Fibroblast of skin of left biceps (primary cell): ENCODE measurements around the gene SNCB.
A peak's percentile ranks its signal among the peaks of the same experiment; 100 is the strongest.

Source experiments
- DNase-seq, 2 experiments: peaks; one replicate each; pipeline ENCODE4 v3.0.0-alpha.2; 2013; ENCODE audit warnings: low read depth in 2 of 2

Gene SNCB

DNA sequence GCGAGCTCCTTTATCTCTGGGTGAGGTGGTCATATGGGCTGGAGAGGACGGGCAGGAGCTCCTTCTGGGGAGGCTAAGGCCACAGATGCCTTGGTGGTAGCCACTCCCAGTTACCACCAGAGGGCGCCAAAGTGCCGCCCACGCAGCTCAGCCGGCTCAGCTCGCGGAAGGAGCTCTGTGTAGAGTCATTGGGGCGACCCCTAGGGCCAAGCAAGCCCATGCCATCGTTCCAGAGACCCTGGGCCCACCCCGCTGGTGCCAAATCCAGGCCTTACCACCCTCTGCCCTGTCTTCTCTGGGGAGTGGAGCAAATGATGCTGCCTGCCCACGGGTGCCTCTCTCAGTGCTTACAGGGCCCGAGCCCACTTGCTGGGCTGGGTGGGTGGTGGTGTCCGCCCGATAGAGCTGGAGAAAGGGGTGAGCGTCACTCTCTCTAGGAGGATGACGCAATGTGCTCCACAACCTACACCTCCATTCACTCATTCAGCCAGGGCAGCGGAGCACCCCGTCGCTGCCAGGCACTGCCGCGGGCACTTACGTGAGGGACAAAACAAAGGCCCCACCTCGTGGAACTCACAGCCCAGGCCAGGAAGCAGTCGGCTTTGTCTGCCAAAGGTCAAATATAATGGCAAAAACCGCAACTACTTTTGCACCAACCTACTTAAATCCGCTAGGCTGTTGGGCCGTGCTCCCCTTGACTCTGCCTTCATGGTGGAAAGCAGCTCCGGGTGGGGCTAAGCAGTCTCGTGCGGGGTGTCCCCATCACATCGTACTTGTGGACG lies 30.7 kb upstream of the SNCB start:
- peak in 1 of 2 experiments; percentile 13 for DNase-seq

- no peak for DNase-seq
Observed at GRCh38 chr5:176660530-176660859, 30.2 kb upstream of the SNCB start.

DNA sequence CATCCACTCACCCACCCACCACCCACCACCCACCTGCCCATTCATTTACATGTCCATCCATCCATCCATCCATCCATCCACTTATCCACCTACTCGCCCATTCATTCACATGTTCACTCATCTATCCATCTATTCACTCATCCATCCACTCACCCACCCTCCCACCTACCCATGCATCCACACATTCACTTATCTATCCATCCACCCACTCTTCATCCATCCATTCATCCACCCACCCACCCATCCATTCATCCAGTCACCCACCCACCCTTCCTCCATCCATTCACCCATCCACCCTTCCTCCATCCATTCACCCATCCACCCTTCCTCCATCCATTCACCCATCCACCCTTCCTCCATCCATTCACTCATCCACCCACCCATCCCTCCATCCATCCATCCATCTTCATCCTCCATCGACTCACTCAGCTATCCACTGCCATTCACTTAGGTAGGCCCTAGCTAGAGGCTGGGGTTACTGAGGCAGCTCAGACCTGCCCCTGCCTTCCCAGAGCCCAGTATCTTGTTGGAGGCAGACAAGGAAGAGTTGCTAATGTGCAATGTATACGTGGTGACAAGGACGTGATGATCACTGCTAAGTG lies 29.6 kb upstream of the SNCB start:
- no peak for DNase-seq

DNA sequence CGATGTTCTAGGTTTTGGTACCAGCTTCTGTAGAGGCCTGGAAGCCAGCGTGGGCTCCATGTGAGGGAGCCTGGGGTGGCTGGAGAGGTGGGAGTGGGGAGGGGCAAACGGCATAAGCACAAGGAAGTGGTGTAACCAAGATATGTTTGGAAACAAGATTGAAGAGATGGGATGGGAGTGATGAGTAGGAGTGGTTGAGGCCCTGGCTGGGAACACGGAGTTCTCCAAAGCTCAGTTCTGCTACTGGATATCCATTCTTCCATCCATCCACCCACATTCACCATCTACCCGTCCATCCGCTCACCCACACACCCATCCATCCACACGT lies 29.1 kb upstream of the SNCB start:
- DNase-seq, result no peak

DNA sequence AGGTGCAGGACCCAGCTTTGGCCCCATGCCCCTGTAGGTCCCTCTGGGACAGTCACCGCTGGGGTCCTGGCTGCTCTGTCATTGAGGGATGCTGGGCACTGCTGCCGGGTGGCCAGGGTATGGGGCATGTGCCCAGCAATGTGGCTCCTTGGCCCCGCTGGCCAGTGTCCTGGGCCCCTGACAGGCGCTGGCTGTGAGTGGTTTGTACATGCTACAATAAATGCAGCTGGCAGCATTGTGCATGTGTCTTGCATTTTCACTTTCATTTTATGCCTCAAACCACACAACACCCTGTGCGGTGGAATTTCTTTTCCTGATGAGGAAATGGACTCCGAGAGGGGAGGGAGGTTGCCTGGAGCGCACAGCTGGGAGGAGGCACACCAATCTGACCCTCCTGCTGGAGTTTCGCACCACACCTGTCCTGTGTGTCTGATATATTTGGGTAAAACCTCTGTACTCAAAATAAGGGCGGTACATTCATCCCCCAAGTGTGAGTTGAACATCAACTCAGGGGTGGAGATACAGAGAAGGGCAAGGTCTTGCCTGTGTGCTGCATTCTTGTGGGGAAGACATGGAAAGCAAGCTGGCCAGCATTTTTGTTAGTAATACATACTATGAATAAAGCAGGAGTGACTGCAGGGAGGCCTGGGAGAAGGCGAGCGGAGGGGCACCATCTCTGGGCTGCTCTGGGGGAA lies 28.6 kb upstream of the SNCB start:
- DNase-seq, result no peak

GRCh38 chr5:176658007-176658599 lies 27.8 kb upstream of the SNCB start:
- DNase-seq, result no peak

GRCh38 chr5:176656467-176656990 lies 26.2 kb upstream of the SNCB start:
- no peak for DNase-seq

- DNase-seq, result no peak
Observed at GRCh38 chr5:176654856-176655255, 24.5 kb upstream of the SNCB start.

DNA sequence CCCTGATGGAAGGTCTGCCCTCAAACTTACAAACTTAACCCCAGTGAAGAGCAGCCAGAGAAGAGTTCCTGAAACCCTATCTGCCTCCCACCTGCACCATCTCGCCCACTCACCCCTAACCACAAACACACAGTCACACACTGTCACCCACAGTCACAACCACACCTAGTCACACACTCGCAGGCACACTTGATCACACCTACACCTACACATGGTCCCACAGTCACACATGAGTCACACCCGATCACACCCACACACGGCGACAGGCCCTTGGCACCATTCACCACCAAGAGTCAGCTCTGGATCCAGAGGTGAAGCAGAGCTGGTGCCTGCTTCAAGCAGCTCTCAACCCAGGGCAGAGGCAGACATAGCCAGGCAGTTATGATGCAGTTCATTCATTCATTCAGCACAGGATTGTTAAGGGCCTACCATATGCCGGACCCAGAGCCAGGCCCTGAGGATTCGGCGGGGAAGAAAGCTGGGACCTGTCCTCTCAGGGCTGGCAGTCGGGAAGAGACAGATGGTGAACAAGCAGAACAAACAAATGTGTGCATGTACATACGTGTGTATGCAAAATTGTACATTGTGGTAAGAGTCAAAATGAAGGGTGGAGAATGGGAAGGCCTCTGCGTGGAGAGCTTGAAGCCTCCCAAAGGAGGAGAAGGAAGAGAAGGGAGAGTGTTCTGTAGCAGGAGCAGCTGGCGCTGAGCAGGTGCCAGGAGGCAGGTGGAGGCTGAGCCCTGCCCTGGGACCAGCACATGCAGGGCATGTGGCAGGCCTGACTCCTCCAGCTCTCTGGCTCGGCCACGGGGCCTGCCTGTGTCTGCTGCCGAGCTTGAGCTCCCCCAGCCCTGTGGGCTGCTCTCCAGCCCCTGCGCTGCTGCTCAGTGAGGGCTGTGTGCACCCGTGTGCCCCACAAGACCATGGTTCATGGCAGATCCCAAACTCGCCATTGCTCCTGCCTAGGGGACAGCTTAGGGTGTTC lies 23.4 kb upstream of the SNCB start:
- no peak for DNase-seq

DNA sequence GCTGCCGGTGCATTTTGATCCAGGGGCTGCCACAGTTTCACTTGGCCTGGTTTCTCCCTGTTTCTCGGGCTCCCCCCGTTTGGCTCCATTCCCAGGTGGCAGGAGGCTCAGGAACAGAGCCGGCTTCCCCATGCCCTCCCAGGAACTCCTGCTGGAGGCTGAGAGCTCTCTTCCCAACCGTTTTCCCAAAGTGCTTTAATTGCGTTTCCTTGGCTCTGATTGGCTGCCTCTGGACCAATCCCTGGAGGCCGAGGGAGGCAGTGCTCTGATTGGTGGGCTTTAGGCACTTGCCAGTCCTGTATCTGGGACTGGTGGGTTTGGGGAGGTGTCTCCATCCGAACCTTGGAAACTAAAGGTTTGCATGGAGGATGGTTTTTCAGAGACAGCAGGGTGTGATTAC lies 21.8 kb upstream of the SNCB start:
- no peak for DNase-seq

- no peak for DNase-seq
Observed at GRCh38 chr5:176651472-176651980, 21.2 kb upstream of the SNCB start.

DNA sequence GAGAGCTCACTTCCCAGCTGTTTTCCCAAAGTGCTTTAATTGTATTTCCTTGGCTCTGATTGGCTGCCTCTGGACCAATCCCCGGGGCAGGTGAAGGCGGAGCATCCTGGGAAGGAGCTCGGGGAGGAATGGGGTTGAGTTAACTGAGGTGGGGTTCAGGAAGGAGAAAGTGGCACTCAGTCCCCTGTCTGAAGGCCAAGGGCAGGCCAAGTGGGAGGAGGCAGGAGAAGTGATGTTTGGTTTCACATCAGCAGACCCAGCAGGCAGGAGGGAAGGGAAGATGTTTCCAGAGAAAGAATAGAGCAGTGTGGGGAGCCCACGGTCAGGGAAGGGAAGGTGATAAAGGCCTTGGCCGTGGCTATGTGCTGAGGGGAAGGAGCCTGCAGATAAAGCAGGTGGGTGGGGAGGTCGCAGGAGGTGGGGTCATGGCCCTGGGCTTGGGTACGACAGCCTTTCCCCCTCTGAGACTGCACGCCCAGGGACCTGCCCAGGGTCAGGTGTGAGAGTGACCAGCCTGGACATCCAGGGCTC lies 20.1 kb upstream of the SNCB start:
- DNase-seq, result no peak

DNA sequence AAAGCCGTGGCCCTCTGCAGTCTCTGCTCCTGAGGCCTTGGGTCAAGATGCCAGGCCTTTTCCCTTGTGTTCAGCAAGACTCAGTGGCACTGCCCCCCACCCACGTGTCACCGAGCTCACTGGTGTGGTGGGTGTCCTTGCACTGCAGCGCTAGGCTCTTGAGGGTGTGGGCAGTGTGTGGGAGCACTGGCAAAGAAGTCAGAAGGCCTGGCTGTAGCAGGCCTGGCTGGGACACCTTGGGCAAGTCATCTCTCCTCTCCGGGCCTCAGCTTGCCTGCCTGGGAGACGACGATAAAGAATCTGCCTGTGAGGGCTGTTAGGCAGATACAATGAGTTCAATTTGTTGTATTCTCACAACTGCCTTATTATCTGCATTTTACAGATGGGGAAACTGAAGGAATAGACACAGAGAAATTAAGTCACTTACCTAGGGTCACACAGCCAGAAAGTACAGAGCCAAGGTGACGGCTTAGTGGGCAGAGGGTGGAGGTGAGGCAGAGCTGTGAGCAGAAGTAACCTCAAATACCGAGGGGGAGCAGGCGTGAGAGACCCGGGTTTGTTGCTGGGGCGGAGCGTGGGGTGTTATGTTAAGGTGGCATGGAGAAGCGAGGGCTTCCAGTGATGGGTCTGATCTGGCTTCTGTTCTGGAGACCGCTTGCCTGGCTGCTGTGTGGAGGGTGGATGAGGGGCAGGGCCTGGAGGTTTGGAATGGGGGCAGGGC lies 18.3 kb upstream of the SNCB start:
- no peak for DNase-seq

DNA sequence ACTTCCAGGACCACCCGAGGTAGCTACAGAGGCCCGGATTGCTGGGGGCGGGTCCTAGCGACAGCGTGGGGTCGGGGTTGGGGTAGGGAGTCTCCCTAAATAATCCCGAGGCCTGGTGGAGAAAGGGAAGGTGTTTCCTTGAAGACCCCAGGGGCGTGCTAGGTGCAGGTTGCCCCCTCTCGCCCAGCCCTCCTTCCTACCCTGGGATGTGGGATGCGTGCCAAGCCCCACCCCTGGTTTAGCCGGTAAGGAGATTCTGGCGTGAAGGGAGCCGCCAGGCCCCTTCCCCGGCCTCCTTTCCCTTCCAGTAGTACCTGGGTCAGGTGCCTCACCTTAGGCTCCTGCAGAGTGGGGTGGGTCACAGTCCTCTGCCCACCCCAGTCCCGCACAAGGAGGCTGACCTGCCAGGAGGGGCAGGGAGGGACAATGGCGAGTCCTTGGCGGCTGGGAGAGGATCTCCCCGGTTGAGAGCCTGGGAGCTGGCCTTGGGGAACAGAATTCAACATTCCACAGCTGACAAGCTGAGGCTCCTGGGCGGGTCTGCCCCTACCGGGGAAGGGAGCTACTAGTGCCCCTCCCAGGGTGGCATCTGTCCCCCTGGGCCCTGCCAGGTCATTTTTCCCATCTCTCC lies 17.6 kb upstream of the SNCB start:
- DNase-seq, result no peak

DNA sequence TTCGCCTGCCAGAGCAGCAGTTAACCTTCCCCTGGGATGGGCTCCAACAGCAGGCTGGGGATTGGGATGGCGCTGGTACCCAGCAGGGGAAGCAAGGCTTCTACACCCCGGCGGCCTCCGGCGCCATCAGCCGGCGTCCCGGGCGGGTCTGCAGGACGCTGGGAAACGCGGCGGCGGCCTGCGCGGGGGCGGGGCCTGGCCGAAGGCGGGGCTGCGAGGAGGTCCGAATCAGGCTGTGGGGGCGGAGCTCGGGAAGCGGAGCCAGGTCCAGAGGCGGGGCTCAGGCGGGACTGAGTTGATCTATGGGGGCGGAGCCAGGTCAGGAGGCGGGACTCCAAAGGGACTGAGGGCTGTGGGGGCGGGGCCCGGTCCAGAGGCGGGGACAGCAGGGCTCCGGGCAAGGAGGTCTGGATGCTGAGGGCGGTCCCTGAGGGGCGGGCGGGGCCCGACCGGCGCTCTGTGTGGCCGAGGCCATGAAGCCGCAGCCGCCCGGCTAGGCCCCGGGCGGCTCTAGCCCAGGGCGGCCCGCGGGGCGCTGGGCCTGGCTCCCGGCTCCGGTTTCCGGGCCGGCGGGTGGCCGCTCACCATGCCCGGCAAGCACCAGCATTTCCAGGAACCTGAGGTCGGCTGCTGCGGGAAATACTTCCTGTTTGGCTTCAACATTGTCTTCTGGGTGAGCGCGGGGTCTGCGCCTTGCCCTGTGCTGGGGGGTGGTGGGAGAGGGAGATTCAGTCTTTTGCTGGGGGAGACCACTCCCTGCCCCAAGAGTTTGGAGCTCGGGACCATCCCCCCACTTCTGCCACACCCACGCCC lies 16.9 kb upstream of the SNCB start, which contains the start of gene TSPAN17:
Gene TSPAN17 (plus strand): TSS at position 455 of the 813 bp plus-strand sequence. CDS start 132 bp downstream, at position 587.
- peak; percentile 96 to 97 for DNase-seq

DNA sequence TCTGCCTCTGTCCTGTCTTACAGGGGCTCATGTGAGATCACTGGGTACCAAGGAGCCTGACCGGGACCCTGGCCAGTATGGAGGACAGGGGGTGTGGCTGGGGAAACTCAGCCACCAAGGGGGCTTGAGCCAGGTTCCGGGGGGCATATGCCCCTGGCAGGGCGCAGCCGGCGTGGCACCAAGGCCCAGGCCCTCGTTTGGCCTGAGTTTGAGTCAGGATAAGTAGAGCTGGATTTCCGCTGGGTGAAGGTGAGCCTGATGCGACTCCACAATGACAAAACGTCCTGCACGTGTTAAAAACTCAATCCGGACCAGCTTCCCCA lies 16.3 kb upstream of the SNCB start:
- DNase-seq, result no peak

DNA sequence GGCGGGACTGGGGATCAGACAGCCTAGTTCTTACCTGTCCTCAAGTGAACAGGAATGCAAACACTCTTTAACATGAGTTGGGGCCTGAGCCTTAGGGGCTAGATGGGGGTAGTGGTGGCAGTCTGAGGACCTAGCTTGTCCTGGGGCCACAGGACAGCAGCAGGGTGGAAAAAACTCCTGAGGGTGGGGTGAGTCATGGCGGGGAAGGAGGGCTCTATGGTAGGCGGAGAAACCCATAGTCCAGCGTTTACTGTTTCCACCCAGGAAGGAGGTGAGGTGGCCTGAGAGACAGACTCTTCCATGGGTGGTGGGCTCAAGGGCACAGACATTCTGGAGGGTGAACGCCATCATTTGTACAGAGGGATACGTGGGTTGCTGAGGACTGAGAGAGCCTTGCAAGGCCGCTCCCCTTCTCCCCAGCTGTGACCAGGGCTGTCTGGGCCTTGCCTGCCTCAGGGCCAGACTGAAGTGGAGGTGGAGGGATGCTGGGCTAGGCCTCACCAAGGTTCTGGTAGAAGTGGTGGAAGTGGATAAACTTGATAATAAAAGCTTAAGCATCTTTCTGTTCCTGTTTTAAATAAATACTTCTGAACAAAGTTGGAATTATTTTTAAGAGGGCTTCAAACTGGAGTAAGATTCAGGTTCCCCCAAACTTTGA lies 15.8 kb upstream of the SNCB start:
- no peak for DNase-seq

GRCh38 chr5:176644878-176645670 lies 14.7 kb upstream of the SNCB start:
- no peak for DNase-seq
